ENCODE measurements around the gene BRD3OS. TPM values are rescaled to one million over a fixed set of nuclear protein-coding genes. Genes with fewer than 3 reads are reported as not detected.
A peak's percentile ranks its signal among the peaks of the same experiment; 100 is the strongest.

The BRD3OS gene
- total and polyA plus RNA-seq, 4 donors, result 5.8 to 17.3 (median 11.0) TPM

DNA sequence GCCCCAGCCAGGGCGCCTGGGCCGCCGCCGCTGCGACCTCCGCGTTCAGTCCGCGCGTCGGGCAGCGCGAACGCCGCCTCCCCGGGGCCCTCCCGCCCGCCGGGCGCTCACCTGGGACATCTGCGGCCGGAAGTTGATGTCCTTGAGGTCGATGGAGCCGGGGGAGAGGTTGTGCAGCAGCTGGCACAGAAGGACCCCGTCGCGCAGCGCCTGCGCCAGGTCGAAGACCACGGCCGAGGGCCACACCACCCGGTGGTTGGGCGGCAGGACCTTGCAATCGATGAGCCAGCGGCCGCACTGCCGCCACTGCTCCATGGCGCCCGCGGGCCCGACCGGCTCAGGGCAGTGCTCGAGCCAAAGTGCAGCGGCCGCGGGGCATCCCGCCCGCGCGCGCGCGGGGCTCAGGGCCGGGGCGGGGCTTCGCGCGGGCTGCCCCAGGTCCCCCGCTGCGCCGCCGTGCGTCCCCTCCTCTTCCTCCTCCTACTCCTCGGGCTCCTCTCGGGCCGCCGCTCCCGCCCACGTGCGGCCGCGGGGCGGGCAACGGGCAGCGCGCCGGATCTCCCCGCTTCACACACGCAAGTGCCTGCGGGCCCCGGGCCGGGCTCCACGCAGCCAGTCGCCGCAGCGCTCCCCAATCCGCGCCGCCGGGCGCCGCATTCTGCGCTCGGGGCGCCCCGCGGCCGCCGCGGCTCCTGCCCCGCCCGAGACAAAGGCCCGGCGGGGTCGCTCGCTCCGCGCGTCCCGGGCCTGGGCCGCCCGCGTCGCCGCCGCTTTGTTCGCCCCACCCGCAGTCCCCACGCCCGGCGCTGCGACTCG is 33.1 kb upstream of the BRD3OS start, which contains the start of gene VAV2:
Gene VAV2, minus strand, starts transcription at position 361 of the 816 bp plus-strand sequence. Its CDS starts 46 bp downstream, at position 315.
- intact Hi-C loops (cut with DNase I), result no loop called here
- peak; percentile 76 to 87 for DNase-seq
- Histone ChIP-seq H3K4me3 (ENCODE audit: low read length in 2 of 2) (peak within 1 kb of the TSS; percentile 67 to 89), H3K4me1 (ENCODE audit: control insufficient read depth in 1 of 2, insufficient read depth in 2 of 2, low read length in 2 of 2) (no peaks in the 10 kb centered on the region), H3K27ac (ENCODE audit: low read depth in 1 of 2, low read length in 2 of 2) (peak within 1 kb of the TSS in 1 of 2 donors; percentile 83), H3K27me3 (ENCODE audit: control insufficient read depth in 1 of 2, insufficient read depth in 2 of 2, low read length in 1 of 2) (no peaks in the 10 kb centered on the region), H3K36me3 (ENCODE audit: control insufficient read depth in 1 of 2, insufficient read depth in 2 of 2, low read length in 1 of 2) (no peaks in the 10 kb centered on the region), H3K9me3 (ENCODE audit: control insufficient read depth, low read length) (no peaks in the 10 kb centered on the region)
- no peak for ATAC-seq (ENCODE audit: low FRiP score)
- 1% methylated on average over 53 to 124 of the region's 124 CpGs for WGBS, 2 donors

DNA sequence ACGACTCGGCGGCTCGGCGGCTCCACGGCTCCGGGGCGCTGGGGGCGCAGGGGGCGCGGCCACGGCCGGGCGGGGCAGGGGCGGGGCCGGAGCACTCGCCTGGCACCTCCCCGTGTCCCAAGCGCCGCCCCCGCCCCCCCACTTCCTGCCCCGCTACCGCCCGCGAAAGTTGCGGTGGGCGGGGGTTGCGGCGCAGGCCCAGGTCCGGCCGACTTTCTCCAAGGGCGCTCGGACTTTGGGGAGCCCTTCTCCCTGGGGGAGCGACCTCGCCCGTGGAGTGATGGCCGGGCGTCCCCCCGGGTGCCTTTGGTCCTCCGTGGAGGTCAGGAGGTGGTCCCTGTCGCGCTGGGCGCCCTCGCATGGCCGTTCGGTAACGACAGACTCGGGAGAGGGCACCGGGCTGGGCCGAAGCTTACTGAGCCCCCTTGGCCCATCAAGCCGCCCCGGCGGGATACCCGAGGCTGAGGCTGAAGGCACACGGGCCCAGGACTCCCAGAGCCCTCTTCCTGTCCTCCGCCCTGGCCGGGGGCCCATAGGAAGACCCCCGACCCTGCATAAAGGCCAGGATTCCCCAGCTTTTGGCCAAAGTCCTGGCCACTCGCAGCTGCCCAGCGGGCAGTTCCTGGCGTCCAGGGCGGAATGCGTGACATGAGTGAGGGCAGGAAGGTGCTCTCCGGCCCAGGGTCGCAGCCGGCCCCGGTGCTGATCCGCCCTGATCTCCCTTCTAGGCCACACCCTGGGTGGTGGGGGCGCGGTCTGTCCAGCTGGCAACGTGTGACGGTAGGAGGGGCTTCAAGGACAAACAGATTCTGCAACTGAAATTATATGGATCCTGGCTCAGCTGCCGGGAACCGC is 32.3 kb upstream of the BRD3OS start:
- DNase-seq, result peak; percentile 90 to 94
- intact Hi-C loops (cut with DNase I), result no loop called here
- Histone ChIP-seq H3K27me3 (ENCODE audit: control insufficient read depth in 1 of 2, insufficient read depth in 2 of 2, low read length in 1 of 2) (no peaks in the 10 kb centered on the region), H3K4me3 (ENCODE audit: low read length in 2 of 2) (peak overlapping the region; percentile 67 to 89), H3K9me3 (ENCODE audit: control insufficient read depth, low read length) (no peaks in the 10 kb centered on the region), H3K36me3 (ENCODE audit: control insufficient read depth in 1 of 2, insufficient read depth in 2 of 2, low read length in 1 of 2) (no peaks in the 10 kb centered on the region), H3K27ac (ENCODE audit: low read depth in 1 of 2, low read length in 2 of 2) (peak overlapping the region in 1 of 2 donors; percentile 83), H3K4me1 (ENCODE audit: control insufficient read depth in 1 of 2, insufficient read depth in 2 of 2, low read length in 2 of 2) (no peaks in the 10 kb centered on the region)
- 0% methylated on average over 47 to 74 of the region's 74 CpGs for whole genome bisulfite sequencing, 2 donors
- ATAC-seq (ENCODE audit: low FRiP score), result peak; percentile 88

DNA sequence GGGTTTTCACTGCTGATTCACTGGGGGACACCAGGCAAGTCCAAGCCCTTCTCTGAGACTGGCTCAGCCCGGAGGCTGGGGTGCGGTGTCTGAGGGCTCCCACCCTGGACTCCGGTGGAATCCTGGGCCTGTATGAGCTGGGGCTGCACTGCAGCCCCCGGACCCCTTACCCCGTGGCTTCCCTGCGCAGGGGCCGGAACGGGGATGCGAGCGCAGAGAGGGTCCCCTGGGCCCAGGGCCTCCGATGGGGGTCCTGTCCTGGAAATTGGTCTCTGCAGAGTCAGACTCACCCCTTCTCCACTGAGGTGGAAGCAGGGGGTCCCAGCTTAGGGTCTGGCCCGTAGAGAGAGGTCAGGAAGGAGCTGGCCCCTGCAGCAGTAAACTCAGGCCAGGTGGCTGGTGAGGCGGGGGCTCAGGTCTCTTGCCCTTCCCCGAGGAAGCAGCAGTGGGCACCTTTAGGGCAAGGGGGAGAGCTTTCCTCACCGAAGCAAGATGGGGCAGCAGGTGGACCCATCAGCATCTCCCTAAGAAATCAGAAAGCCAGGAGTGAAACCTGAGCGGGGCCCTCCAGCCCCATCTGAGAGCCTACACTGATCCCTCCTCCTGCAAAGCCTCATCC is 31.5 kb upstream of the BRD3OS start:
- no peaks in the 10 kb centered on the region for H3K36me3 ChIP-seq (ENCODE audit: control insufficient read depth in 1 of 2, insufficient read depth in 2 of 2, low read length in 1 of 2)
- no peaks in the 10 kb centered on the region for H3K4me1 ChIP-seq (ENCODE audit: control insufficient read depth in 1 of 2, insufficient read depth in 2 of 2, low read length in 2 of 2)
- H3K4me3 ChIP-seq (ENCODE audit: low read length in 2 of 2), result no peak overlapping the region
- H3K27me3 ChIP-seq (ENCODE audit: control insufficient read depth in 1 of 2, insufficient read depth in 2 of 2, low read length in 1 of 2), result no peaks in the 10 kb centered on the region
- DNase-seq (peak in 1 of 2 donors; percentile 51), ATAC-seq (ENCODE audit: low FRiP score) (no peak)
- intact Hi-C loops (cut with DNase I), result loop anchor here (1.0 kb wide), 1 partner anchor 200 kb away; no protein-coding TSS in a partner anchor
- H3K9me3 ChIP-seq (ENCODE audit: control insufficient read depth, low read length), result no peaks in the 10 kb centered on the region
- no peak overlapping the region for H3K27ac ChIP-seq (ENCODE audit: low read depth in 1 of 2, low read length in 2 of 2)
- WGBS, 2 donors, result 67 to 68% methylated on average over 16 of the region's 16 CpGs

DNA sequence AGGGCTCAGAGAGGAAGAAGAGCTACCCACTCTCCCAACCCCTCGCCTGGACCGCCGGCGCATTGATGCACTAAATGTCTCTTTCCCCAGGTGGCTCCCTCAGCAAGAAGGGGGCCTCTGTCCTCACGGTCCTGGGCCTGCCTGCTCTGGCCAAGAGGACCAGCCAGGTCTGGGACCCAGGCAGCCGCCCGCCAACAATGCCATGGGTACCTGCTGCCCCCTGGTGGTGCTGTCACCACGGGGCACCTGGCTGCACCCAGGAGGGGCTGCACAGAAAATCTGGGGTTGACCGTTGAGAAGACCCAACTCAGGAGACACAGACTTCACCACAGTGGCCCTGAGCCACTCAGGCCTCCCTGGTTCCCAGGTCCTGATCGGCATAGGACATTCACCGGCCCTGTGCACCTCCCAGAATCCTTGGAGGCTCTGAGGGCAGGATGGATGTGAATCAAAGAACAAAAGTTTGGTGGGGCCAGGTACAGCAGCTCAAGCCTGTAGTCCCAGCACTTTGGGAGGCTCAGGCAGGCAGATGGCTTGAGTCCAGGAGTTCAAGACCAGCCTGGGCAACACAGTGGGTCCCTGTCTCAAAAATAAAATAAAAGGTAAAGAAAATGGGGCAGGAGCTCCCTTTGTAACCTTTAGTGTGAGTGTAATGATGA is 30.8 kb upstream of the BRD3OS start:
- Histone ChIP-seq H3K4me1 (ENCODE audit: control insufficient read depth in 1 of 2, insufficient read depth in 2 of 2, low read length in 2 of 2) (no peaks in the 10 kb centered on the region), H3K36me3 (ENCODE audit: control insufficient read depth in 1 of 2, insufficient read depth in 2 of 2, low read length in 1 of 2) (no peaks in the 10 kb centered on the region), H3K9me3 (ENCODE audit: control insufficient read depth, low read length) (no peaks in the 10 kb centered on the region), H3K27me3 (ENCODE audit: control insufficient read depth in 1 of 2, insufficient read depth in 2 of 2, low read length in 1 of 2) (no peaks in the 10 kb centered on the region), H3K4me3 (ENCODE audit: low read length in 2 of 2) (no peak overlapping the region), H3K27ac (ENCODE audit: low read depth in 1 of 2, low read length in 2 of 2) (no peak overlapping the region)
- ATAC-seq (ENCODE audit: low FRiP score) (peak; percentile 83), DNase-seq (peak; percentile 84 to 94)
- 13 to 16% methylated on average over 9 to 11 of the region's 11 CpGs for WGBS, 2 donors
- intact Hi-C loops (cut with DNase I), result loop anchor here (1.0 kb wide), 1 partner anchor 201 kb away; no protein-coding TSS in a partner anchor

DNA sequence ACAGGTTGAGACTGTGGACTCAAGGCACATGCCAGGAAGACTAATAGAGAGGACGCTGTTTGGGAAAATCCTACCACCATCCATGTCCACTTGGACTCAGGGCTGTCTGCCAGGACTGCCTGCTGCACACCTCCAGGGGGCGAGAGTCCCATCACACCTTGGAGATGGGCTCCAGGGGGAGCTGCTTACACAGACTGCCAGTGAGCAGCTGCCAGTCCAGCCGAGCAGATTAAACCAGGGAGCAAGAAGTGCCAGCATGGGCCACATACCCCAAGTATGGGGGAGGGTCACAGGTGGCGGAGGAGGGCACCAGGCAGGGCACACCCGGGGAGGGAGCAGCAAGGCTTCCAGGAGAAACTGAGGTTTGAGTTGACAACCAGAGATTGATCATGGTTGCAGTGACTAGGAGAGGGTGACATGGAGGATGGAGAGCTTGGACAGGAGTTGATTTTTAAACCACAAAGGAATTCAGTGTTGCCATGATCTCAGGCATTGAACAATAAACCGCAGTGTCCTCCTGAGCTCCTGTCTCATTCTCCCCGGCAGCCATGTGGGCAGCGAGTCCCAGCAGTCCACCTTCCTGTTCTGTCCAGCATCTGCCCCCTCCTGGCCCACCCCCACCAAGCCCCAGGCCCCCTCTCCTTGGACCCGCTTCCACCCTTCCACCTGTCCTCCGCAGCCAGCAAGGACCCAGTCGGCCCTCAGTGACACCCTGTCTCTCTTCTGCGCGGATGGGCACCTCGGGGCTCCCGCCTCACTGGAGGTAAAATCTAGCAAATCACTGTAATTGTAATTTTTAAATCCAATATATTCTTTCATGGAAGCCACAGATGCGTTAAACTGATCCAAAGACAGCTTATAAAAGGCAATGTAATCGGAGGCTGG is 30.0 kb upstream of the BRD3OS start:
- Histone ChIP-seq H3K36me3 (ENCODE audit: control insufficient read depth in 1 of 2, insufficient read depth in 2 of 2, low read length in 1 of 2) (no peaks in the 10 kb centered on the region), H3K4me1 (ENCODE audit: control insufficient read depth in 1 of 2, insufficient read depth in 2 of 2, low read length in 2 of 2) (no peaks in the 10 kb centered on the region), H3K27me3 (ENCODE audit: control insufficient read depth in 1 of 2, insufficient read depth in 2 of 2, low read length in 1 of 2) (no peaks in the 10 kb centered on the region), H3K9me3 (ENCODE audit: control insufficient read depth, low read length) (no peaks in the 10 kb centered on the region), H3K27ac (ENCODE audit: low read depth in 1 of 2, low read length in 2 of 2) (no peak overlapping the region), H3K4me3 (ENCODE audit: low read length in 2 of 2) (no peak overlapping the region)
- no peak for ATAC-seq (ENCODE audit: low FRiP score)
- peak in 1 of 2 donors; percentile 36 for DNase-seq
- intact Hi-C loops (cut with DNase I), result no loop called here
- WGBS, 2 donors, result 74 to 75% methylated on average over 16 to 17 of the region's 17 CpGs

DNA sequence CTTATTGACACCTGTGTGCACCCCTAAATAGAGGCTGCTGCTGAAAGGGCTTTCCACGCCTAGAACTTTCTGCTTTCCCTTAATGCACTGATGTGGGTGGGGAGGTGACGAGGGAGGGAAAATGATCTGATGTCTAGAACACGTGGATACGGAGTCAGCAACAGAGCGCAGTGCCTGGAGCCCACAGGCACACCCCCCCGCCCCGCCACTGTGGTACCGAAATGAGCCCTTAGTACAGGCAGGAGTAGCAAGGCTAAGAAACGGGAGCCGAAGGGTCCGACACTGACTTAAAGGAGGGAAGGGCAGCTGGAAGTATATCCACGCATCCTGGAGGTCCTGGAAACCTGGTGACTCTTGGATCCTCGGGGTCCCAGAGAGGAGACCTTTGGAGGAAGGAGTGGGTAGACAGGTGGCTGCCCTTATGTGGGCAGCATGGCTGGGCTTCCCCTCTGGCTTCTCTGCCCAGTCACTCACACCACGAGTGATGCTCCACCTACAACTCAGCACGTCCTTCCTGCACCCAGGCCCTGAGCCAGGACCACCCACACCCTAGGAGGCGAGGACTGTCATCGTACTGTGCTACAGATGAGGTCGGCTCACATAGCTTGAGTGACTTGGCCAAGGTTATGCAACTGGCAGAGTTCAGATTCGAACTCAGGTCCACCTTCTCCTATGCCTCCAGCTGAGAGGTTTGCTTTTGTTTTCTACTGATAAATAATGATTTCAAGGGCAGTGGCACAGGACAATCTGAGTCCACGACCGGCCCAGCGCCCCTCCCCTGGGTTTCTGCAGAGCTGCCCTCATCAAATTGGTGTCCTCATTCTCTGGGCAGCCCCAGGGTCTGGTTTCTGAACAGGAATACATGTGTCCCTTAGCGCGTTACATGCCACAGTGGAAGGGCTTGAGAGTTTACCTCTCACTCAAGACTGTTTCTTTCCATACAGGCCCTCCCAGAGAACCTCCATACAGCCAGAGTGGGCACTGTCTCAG is 28.5 kb upstream of the BRD3OS start:
- no peaks in the 10 kb centered on the region for H3K9me3 ChIP-seq (ENCODE audit: control insufficient read depth, low read length)
- H3K27me3 ChIP-seq (ENCODE audit: control insufficient read depth in 1 of 2, insufficient read depth in 2 of 2, low read length in 1 of 2), result no peaks in the 10 kb centered on the region
- no peaks in the 10 kb centered on the region for H3K4me1 ChIP-seq (ENCODE audit: control insufficient read depth in 1 of 2, insufficient read depth in 2 of 2, low read length in 2 of 2)
- H3K4me3 ChIP-seq (ENCODE audit: low read length in 2 of 2), result no peak overlapping the region
- intact Hi-C loops (cut with DNase I), result no loop called here
- WGBS, 2 donors, result 63 to 64% methylated on average over 24 of the region's 24 CpGs
- H3K36me3 ChIP-seq (ENCODE audit: control insufficient read depth in 1 of 2, insufficient read depth in 2 of 2, low read length in 1 of 2), result no peaks in the 10 kb centered on the region
- DNase-seq (peak in 1 of 2 donors; percentile 34), ATAC-seq (ENCODE audit: low FRiP score) (no peak)
- no peak overlapping the region for H3K27ac ChIP-seq (ENCODE audit: low read depth in 1 of 2, low read length in 2 of 2)

GRCh38 chr9:133997584-133997983 is 27.7 kb upstream of the BRD3OS start:
- intact Hi-C loops (cut with DNase I), result no loop called here

More at GRCh38 chr9:133997584-133997983, 27.7 kb upstream of the BRD3OS start:
- Histone ChIP-seq H3K36me3 (ENCODE audit: control insufficient read depth in 1 of 2, insufficient read depth in 2 of 2, low read length in 1 of 2) (no peaks in the 10 kb centered on the region), H3K4me3 (ENCODE audit: low read length in 2 of 2) (no peak overlapping the region), H3K4me1 (ENCODE audit: control insufficient read depth in 1 of 2, insufficient read depth in 2 of 2, low read length in 2 of 2) (no peaks in the 10 kb centered on the region), H3K9me3 (ENCODE audit: control insufficient read depth, low read length) (no peaks in the 10 kb centered on the region), H3K27me3 (ENCODE audit: control insufficient read depth in 1 of 2, insufficient read depth in 2 of 2, low read length in 1 of 2) (no peaks in the 10 kb centered on the region), H3K27ac (ENCODE audit: low read depth in 1 of 2, low read length in 2 of 2) (no peak overlapping the region)
- ATAC-seq (ENCODE audit: low FRiP score) (no peak), DNase-seq (no peak)
- 94 to 97% methylated on average over 2 of the region's 2 CpGs for WGBS, 2 donors
